T-helper 2 cell (primary cell): ENCODE data around the gene ZDBF2.
"Not testable (repeated sequence)": the region's sequence is repeated elsewhere in the genome, so short reads cannot be mapped to it uniquely, and the experiment has no call there.

Experiments used
- DNase-seq, 5 experiments: peaks; one replicate each; pipeline versions ENCODE4 v3.0.0 to v3.0.0-alpha.2; 2012 to 2022

ZDBF2 gene

GRCh38 chr2:206259376-206260187, 14.9 kb upstream of the ZDBF2 start:
- DNase-seq, result no peak

GRCh38 chr2:206260188-206261012, 14.1 kb upstream of the ZDBF2 start:
- peak in 1 of 5 experiments; percentile 56 for DNase-seq

- DNase-seq, result no peak
These were observed 10.4 kb upstream of the ZDBF2 start for GRCh38 chr2:206263959-206264603.

- no peak for DNase-seq
These were observed 8.0 kb upstream of the ZDBF2 start for GRCh38 chr2:206266130-206267125.

GRCh38 chr2:206267567-206267966, 6.9 kb upstream of the ZDBF2 start:
- no peak for DNase-seq

DNA sequence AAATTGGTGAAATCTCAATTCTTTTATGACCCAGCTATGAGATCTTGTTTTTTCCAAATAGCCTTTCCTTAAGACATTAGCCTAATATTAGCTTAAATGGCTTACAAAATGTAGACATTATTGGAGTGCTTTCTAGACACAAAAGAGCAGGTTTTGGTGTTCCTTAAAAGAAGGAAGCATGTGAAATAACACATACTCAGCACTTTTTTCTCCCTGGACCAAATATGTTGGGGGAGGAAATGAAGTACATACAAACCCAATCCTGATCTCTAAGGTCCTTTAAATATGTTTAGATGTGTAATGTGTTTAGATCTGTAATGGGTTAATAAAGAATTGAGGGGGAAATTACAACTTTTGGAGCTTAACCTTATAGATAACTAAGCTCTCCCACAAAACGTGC, 3.4 kb upstream of the ZDBF2 start:
- DNase-seq, result no peak

GRCh38 chr2:206273905-206274304, 558 bp upstream of the ZDBF2 start:
- DNase-seq, result peak in 1 of 5 experiments; percentile 30

DNA sequence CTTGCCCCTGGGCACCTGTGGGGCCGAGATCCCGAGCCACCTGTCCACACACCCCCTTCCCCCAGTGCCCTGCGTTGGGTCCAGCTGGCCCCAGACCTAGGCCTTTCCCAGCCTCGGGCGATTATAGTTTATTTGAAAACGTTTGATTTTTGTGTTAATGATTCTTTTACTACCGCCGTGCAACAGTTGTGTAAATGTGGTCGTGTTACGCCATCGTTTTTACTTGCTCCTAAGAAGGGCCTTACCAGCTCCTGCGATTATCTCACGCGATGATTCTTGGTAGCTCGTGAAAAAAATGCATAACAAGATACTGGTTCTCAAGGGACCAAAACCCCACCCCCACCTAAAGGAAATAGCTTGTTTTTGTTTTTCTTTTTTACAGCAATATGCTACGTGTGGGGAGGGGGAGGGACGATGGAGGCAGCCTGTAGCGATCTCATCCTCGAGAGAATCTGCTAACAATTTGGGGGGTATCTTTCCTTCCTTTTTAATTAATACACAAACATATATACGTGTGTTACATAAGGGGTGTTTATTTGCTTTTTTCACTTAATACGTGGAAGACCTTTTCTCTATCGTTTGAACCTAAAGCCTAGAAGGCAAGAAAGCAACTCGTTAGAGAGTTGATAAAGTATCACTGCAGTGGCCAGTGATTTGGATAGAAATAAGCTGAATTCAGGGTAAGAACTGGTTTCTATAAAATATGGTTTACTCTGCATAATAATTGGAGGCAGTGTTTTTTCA, 1.0 kb downstream of the ZDBF2 start:
- DNase-seq, result peak in 1 of 5 experiments; percentile 89

DNA sequence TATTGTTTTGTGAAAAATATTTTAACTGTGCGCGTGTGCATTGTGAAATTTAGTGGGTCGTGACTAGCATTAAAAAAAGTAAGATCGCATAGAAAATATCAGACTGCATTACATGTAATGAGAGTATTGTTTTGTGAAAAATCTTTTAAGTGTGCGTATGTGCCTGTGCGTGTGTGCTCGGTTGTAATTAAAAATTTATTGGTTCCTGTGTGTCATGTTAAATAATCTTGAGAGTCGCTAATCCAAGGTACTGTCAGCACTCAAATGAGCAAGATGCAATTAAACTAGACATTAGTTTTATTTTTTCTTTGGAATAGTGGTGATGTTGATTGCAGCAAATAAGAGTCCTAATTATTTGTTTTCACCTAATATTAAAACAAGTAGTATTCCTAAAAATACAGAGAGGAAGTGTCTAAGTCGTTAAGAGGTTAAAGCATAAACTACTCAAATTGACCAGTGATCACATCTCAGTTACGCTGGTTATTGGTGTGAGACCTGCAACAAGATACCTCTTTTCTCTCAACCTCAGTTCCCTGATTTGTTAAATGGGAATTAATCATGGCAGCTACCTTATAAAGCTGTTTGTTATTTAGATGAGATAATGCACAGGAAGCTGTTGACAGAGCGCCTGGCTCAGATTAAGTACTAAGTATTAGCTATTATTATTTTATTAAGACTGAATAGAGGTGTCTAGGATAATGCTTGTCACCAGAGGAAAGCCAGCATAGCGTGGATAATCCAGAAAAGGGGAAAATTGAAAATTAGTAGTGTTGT, 1.9 kb downstream of the ZDBF2 start:
- DNase-seq, result no peak

GRCh38 chr2:206277503-206277902, 3.0 kb downstream of the ZDBF2 start:
- DNase-seq, result no peak

- no peak for DNase-seq
These were observed 8.3 kb downstream of the ZDBF2 start for GRCh38 chr2:206282746-206283145.

DNA sequence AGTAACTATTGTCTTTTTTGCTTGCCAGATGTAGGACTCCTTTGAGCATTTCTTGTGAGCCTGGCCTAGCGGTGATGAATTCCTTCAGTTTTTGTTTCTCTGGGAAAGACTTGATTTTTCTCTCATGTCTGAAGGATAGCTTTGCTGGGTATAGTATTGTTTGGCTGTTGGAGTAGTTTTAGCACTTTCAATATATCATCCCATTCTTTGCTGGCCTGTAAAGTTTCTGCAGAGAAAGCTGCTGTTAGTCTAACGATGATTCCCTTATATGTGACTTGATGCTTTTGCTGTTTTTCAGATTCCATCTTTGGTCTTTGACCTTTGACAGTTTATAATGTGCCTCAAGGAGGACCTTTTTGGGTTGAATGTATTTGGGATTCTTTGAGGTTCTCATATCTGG, 12.7 kb downstream of the ZDBF2 start:
- no peak for DNase-seq

DNA sequence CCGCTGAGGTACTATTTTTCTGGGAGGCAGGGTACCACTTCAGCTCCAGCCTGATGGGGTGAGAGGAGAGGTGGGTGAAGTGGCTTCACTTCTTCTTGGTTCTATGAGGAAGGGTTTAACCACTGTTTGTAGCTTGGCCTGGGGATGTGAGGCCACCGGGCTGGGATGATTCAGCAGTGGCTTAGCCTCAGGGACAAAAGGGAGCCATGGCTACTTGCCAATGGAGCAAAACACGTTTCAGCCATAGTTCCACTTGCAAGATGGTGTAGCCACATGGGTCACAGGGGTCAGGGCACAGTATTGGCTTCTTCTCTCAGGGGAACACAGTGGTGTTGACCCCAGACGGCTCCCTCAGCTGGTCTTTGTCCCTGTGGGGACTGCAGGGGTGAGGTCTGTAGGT, 14.9 kb downstream of the ZDBF2 start:
- no peak for DNase-seq

- DNase-seq, result no peak
These were observed 21.7 kb downstream of the ZDBF2 start for GRCh38 chr2:206296128-206296527.

DNA sequence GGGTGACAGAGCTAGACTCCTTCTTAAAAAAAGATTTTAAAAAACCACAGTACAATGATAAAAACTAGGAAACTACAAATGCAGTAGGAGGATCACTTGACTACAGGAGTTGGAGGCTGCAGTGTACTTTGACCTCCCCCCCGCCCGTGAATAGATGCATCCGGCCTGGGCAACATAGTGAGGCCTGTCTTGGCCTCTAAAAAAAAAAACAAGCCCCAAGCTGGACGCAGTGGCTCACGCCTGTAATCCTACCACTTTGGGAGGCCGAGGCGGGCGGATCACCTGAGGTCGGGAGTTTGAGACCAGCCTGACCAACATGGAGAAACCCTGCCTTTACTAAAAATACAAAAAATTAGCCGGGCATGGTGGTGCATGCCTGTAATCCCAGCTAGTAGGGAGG, 25.1 kb downstream of the ZDBF2 start:
- not testable (repeated sequence) for DNase-seq

- DNase-seq, result no peak
These were observed 31.2 kb downstream of the ZDBF2 start for GRCh38 chr2:206305523-206306245.

DNA sequence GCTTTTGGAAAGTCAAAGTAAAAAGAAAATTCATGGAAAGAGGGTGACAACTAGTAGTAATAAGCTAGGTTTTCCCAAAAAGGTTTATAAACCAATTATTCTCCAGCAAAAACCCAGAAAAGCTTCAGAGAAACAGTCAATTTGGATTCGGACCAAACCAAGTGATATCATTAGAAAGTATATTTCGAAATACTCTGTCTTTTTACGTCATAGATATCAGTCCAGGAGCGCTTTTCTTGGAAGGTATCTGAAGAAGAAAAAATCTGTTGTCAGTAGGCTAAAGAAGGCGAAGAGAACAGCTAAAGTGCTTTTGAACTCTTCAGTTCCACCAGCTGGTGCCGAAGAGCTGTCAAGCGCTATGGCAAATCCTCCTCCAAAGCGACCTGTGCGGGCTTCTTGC, 36.6 kb downstream of the ZDBF2 start:
- DNase-seq, result no peak

DNA sequence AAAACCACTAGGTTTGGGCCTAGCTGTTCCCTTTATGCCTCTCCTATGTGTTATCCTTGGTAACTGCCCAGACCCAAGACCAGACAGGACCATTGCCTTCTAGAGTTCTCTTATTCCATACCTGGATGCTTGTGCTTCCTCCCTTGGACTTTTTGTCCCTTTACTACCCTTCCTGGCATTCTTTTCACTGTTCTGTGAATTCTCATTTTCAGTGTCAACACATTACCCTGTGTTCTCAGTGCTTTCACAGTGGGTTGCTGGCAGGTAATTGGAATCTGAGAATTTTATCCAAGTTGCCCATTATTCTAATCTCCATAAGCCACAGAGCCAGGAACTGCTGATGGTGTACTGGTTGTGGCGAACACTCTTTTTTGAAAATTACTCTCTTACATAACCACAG, 41.7 kb downstream of the ZDBF2 start:
- no peak for DNase-seq

- no peak for DNase-seq
These were observed 48.6 kb downstream of the ZDBF2 start for GRCh38 chr2:206323033-206323432.

- DNase-seq, result no peak
These were observed 49.0 kb downstream of the ZDBF2 start for GRCh38 chr2:206323486-206323885.
